ENCODE measurements around the gene PIGM.
A peak's percentile ranks its signal among the peaks of the same experiment; 100 is the strongest.

PIGM gene

DNA sequence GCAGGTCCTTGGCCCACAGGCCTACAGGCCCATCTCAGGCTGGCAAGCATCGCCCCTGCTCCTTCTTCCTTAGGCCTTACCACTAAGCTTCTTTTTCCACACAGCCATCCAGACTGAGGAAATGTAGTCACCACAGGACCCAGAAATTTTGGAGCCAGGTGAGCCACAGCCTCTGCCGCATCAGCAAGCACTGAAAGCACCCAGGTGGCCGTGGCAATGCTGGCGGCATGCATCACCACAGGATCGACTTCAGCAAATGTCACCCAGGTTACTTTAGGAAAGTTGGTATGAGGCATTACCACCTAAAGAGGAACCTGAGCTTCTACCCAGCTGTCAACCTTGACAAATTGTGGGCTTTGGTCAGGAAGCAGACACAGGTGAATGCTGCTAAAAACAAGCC is 11.6 kb downstream of the PIGM start:
- DNase-seq: no peak

DNA sequence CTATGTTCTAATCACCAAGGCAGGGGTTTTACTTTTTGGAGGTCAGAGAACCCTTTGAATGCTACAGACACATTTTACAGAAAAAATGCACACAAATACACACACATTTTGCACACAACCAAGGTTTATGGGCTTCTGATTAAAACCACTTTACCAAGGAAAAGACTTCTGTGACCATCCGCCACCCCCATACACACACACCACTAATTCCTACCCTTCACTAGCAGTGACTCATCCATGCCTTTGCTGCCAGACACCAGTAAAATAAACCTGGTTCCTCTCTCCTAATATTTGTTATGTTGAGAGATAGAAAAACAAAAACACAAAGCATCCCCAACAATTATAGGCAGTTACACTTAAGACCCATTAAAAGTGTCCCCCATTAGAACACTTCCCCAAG is 12.9 kb downstream of the PIGM start:
- no peak for DNase-seq

GRCh38 chr1:160018347-160018746 is 13.4 kb downstream of the PIGM start:
- DNase-seq: no peak

DNA sequence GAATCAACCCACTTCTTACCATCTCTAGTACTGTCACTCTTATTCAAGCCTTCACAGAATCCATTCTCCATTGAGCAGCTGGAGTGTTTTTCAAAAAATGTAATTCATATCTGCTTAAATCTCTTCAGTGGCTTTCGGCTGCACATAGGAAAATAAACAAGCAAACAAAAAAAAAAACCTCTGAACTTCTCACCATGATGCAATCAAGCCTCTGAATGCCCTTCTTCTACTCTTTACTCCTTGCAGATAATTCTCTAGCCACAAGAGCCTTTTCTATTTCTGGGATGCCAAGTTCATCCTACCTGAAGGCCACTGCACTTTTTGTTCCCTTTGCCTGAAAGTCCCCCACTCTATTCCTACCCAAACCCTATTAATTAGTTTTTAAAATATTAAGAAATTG is 14.2 kb downstream of the PIGM start:
- no peak for DNase-seq

DNA sequence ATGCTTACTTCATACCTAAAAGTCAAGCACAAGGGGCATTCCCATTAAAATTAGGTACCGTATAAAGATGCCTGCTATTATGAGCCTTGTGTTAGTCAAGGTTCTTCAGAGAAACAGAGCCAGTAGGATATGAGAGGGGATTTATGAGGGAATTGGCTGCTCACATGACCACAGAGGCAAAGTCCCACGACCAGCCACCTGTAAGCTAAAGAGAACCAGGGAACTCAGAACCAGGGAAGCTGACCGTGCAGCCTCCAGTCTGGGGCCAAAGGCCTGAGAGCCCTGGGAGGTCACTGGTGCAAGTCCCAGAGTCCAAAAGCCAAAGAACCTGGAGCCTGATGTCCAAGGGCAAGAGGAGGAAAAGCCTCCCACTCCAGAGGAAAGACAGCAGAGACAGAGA is 20.0 kb downstream of the PIGM start:
- no peak for DNase-seq

DNA sequence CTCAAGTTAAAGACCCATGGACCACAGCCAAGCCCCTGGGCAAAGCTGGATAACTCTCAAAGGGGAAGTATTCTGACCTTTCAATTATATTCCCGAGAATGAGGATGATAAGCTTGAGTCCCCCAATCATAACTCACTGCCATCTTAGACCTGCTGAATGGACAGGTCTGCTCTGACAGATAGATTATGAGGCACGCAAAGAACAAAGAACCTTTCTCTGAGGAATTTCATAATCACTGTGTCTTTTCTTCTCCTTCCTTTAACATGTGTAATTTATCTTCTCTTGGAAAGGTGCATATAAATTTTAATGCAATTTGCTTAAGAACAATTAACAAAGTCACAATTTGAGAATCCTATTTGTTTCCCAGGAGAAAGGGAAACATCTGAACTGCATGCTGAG is 22.0 kb downstream of the PIGM start:
- no peak for DNase-seq

GRCh38 chr1:160009081-160009480 is 22.7 kb downstream of the PIGM start:
- DNase-seq: no peak

DNA sequence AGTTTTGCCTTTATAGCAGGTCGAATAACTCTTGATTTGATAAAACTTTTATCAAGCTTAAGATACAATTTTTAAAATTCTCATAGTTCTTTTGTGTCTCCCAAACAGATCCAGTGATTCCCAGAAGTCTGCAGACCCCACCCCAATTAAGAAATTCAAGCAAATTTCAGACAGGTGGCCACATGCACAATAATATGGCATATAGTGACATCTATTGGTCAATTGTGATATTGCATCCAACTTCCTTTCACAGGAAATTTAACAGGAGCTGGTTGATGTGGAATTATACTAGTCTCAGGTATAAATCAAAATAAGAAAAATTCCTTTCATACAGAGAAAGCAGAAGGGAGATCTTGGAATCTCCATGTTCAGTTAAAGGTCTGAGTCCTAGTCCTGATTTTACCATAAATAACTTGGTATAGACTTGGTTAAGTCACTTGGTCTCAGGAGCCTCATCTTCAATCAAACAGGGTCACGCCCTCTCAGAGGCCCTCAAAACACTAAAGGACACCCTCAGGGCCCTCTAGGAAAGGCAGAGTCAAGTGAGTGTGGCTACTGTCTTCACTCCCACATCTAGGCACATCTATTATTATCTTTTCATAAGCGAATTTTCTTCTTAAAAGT is 24.1 kb downstream of the PIGM start:
- DNase-seq: no peak

DNA sequence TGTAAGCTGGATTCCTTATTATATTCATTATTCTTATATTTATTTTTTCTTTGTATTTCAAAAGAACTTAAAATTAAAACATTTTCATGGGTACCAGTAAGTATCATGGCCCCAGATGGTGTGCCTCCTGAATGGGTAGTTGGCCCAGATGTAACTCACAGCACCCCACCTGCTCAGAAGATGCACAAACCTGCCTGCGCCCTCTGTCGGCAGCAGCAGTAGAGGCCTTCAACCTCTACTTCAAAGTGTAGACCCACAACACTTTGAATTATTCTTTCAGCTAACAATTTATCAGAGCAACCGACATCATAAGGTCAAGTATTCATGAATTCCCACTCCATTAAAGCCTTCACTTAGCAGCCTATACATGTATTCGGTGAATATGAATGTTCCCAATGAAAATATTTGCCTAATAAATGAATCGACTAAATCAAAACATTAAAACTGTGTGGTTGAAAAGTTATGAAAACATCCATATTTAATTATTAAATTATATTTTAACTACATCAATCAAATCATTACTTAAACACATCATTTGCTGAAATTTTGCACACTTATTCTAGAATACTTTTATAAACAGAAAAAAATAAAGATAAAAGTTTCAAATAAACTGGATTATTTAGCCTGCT is 25.4 kb downstream of the PIGM start:
- DNase-seq: peak; percentile 76

GRCh38 chr1:160005070-160005469 is 26.7 kb downstream of the PIGM start:
- no peak for DNase-seq

DNA sequence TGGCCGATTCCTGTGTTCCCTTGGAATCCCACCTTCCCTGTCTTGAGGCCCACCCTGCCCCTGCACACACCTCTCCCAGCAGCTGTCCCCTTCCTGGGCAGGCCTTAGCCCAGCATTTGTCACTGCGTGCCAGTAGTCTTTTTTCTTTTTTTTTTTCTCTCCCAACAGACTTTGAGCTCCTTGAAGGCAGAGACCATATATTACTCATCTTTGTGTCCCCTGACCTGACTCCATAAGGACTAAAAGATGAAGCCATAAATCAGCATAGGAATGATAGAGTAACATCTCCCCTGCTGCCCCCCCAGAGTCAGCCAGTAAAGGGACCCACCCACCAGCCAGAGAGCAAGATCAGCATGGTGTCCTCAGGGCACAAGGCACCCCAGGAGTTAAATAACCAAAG is 27.4 kb downstream of the PIGM start:
- DNase-seq: no peak

GRCh38 chr1:160004001-160004400 is 27.8 kb downstream of the PIGM start:
- no peak for DNase-seq

GRCh38 chr1:160001440-160001839 is 30.4 kb downstream of the PIGM start:
- DNase-seq: no peak

GRCh38 chr1:159999204-159999603 is 32.6 kb downstream of the PIGM start:
- no peak for DNase-seq

DNA sequence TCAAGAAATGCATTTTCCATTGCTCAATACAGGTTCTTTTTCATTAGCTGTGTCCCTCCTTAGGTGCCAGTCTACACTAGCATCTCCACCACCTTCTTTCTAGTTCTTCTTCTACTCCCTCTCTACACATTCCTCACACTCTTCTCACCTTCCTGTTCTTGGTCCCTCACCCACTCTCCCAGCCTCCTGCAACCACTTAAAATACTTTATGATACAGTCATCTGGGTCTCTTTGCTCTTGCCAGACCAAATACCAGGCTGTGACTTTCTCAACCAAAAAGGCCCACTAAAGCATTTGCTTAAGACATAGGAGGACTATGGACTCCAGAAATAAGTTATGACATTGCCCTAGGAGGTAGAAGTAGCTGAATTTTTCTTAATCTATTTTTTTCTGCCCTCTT is 35.1 kb downstream of the PIGM start:
- DNase-seq: no peak

GRCh38 chr1:159994896-159995295 is 36.9 kb downstream of the PIGM start:
- no peak for DNase-seq

DNA sequence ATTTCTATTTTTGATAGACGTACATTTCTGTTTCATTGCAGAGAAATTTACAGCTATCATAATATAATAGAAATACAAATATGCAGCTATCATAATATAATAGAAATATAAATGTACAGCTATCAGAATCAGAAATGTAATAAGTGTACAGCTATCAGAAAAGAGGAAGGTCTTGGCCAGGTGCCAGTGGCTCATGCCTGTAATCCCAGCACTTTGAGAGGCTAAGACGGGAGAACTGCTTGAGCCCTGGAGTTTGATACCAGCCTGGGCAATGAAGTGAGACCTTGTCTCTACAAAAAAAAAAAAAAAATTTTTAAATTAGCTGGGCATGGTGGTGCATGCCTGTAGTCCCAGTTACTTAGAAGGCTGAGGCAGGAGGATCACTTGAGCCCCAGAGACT is 37.9 kb downstream of the PIGM start:
- DNase-seq: no peak

GRCh38 chr1:159992161-159992560 is 39.6 kb downstream of the PIGM start:
- no peak for DNase-seq

- DNase-seq: peak; percentile 46
Measured at GRCh38 chr1:159991513-159991912, 40.3 kb downstream of the PIGM start.

DNA sequence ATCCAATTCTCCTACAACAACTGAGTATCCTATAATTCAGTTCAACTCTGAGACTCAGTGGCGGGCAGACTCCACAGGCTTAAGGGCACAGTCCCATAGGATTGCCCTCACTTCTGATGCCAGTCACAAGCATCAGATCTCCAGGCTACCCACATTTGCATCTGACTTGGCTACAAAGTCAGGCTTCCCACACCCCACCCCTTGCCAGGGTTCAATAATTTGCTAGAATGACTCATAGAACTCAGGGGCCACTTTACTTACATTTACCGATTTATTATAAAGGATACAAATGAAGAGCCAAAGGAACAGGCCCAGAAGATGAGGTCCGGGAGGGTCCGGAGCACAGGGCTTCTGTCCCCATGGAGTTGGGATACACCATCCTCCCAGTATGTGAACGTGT is 41.8 kb downstream of the PIGM start:
- no peak for DNase-seq

- no peak for DNase-seq
Measured at GRCh38 chr1:159989581-159989980, 42.2 kb downstream of the PIGM start.

DNA sequence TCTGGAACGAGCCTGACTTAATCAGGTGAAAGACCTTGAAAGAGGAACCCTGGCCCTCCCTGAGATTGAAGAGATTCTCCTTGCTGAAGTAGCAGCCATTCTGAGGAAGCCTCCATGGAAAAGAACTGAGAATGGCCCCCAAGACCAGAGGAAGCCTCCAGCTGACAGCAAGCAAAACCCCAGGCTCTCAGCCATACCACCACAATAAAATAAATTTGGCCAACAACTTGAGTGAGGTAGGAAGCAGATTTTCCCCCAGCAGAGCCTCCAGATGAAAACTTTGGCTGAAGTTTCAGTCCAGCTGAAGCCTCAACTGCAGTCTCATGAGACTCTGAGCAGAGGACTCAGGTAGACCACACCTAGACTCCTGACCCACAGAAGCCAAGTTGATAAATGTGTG is 43.8 kb downstream of the PIGM start:
- no peak for DNase-seq

DNA sequence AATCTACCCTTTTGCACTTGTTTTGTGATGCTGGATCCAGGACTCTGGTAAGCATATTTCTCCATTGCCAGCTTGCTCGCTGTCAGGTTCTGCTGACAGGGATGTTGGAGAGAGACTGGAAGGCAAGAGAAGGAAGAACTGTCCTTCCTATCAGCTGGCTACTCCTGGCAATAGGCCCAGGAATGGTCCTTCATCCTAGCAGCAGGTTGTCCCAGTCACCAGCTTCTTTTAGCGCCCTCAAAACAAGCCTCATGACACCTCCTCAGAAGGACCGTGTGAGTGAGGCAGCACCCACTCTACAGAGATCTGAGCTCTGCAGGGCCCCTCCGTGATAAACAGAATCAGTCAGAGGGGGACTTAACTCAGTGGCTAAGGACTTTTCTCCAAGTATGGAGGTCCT is 44.6 kb downstream of the PIGM start:
- no peak for DNase-seq

DNA sequence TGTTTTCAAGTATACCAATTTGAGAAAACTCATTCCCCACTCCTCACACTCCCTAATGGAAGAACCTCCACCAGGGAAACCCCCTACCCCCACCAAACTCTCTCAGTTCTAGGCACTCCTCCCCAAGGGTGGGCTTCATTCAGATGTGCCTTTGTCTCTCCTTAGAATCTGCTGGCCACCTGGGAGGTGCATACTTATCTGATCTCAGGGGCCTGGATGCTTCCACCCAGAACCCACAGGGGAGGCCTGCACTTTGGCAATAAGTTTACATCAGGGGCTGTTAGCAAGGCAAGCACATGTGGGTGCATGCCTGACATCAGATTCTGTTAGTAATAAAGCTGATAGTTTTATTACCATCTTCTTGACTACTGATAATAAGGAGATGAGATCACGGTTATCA is 45.3 kb downstream of the PIGM start:
- DNase-seq: no peak

- no peak for DNase-seq
Measured at GRCh38 chr1:159986093-159986492, 45.7 kb downstream of the PIGM start.

All from CD4-positive, alpha-beta T cell treated with Interferon gamma for 1 hour (primary cell).